BLaER1 (cell line): ENCODE measurements around the gene VPS37C.
A peak's percentile ranks its signal among the peaks of the same experiment; 100 is the strongest.

Source experiments
- H3K27ac ChIP-seq: shearing (Covaris generic); formaldehyde crosslinking; 2 replicates; pipeline ENCODE4 v1.8.1; 2022
- H3K27me3 ChIP-seq: shearing (Covaris generic); formaldehyde crosslinking; 2 replicates; pipeline ENCODE4 v1.8.1; 2022
- H3K36me3 ChIP-seq: shearing (Covaris generic); formaldehyde crosslinking; 2 replicates; pipeline ENCODE4 v1.8.1; 2022
- H3K4me1 ChIP-seq: shearing (Covaris generic); formaldehyde crosslinking; 2 replicates; pipeline ENCODE4 v1.8.1; 2022
- H3K4me2 ChIP-seq: shearing (Covaris generic); formaldehyde crosslinking; 2 replicates; pipeline ENCODE4 v1.8.1; 2022
- H3K4me3 ChIP-seq: shearing (Covaris generic); formaldehyde crosslinking; 2 replicates; pipeline ENCODE4 v1.8.1; 2022
- H3K9ac ChIP-seq: shearing (Covaris generic); formaldehyde crosslinking; 2 replicates; pipeline ENCODE4 v1.8.1; 2022
- H3K9me3 ChIP-seq: shearing (Covaris generic); formaldehyde crosslinking; 2 replicates; pipeline ENCODE4 v1.8.1; 2022
- H4K20me1 ChIP-seq: shearing (Covaris generic); formaldehyde crosslinking; 2 replicates; pipeline ENCODE4 v1.8.1; 2022
- Cebpa-rat ChIP-seq: shearing (Covaris generic); IDR thresholded peaks from 2 replicates; pipeline ENCODE4 v1.8.1; 2022

Gene VPS37C

DNA sequence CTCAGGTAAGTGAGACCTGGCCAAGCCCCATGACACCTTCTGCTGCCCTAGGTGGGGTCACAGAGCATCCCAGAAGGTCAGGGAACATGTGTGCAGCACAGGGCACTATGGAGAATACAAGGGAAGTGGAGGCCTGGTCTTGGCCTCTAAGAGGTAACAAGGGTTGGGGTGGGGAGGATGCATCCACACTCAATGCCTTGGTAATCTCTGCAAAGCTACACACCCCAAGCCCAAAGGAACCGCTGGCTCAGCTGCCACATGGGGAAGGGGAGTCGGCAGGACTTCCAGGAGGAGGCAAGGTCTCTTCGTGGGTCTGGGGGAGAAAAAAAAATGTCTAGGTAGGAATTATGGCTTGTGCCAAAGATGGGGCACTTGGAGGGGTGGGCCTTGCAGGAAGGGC, 41.7 kb downstream of the VPS37C start:
- no peaks in the 10 kb centered on the region for H3K36me3 ChIP-seq
- H3K9ac ChIP-seq, result no peak overlapping the region
- no peak overlapping the region for H3K4me2 ChIP-seq
- H3K27ac ChIP-seq, result no peak overlapping the region
- H4K20me1 ChIP-seq, result no peaks in the 10 kb centered on the region
- no peaks in the 10 kb centered on the region for H3K9me3 ChIP-seq
- peaks cover 33% of the 10 kb centered on the region for H3K4me1 ChIP-seq
- TF ChIP-seq Cebpa-rat, result no peak
- no peaks in the 10 kb centered on the region for H3K27me3 ChIP-seq
- no peak overlapping the region for H3K4me3 ChIP-seq

DNA sequence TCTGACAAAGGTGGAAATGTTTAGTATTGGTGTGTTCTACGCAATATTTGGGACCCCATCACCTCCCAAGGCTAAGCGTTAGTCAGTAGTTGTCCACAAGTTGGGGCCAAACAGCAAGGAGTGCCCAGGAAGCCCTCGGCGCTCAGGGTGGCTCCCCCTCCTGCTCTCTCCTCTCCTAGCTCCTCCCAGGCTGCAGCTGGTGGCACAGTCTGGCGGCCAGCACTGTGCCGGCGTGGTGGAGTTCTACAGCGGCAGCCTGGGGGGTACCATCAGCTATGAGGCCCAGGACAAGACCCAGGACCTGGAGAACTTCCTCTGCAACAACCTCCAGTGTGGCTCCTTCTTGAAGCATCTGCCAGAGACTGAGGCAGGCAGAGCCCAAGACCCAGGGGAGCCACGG, 42.2 kb downstream of the VPS37C start:
- no peaks in the 10 kb centered on the region for H3K36me3 ChIP-seq
- H3K27ac ChIP-seq, result no peak overlapping the region
- no peak for TF ChIP-seq Cebpa-rat
- no peaks in the 10 kb centered on the region for H4K20me1 ChIP-seq
- H3K9me3 ChIP-seq, result no peaks in the 10 kb centered on the region
- no peak overlapping the region for H3K4me2 ChIP-seq
- no peak overlapping the region for H3K4me3 ChIP-seq
- no peaks in the 10 kb centered on the region for H3K27me3 ChIP-seq
- peaks cover 29% of the 10 kb centered on the region for H3K4me1 ChIP-seq
- H3K9ac ChIP-seq, result no peak overlapping the region

GRCh38 chr11:61118406-61118805, 42.8 kb downstream of the VPS37C start:
- no peaks in the 10 kb centered on the region for H3K27me3 ChIP-seq
- H4K20me1 ChIP-seq, result no peaks in the 10 kb centered on the region
- H3K4me1 ChIP-seq, result peaks cover 24% of the 10 kb centered on the region
- H3K4me3 ChIP-seq, result no peak overlapping the region
- TF ChIP-seq Cebpa-rat, result no peak
- no peak overlapping the region for H3K4me2 ChIP-seq
- H3K36me3 ChIP-seq, result no peaks in the 10 kb centered on the region
- H3K9ac ChIP-seq, result no peak overlapping the region
- H3K27ac ChIP-seq, result no peak overlapping the region
- no peaks in the 10 kb centered on the region for H3K9me3 ChIP-seq

DNA sequence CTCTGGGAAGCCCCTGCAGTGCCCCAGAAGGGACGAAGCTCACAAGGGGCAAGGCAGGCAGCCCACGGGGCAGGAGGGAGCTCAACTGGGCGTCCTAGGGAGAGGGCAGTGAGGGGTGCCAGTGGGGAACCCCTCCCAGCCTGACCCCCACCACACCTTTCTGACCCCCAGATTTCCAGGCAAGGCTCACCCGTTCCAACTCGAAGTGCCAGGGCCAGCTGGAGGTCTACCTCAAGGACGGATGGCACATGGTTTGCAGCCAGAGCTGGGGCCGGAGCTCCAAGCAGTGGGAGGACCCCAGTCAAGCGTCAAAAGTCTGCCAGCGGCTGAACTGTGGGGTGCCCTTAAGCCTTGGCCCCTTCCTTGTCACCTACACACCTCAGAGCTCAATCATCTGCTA, 43.2 kb downstream of the VPS37C start:
- Histone ChIP-seq H3K9me3 (no peaks in the 10 kb centered on the region), H3K27me3 (no peaks in the 10 kb centered on the region), H3K4me3 (no peak overlapping the region), H3K4me2 (no peak overlapping the region), H3K36me3 (no peaks in the 10 kb centered on the region), H3K27ac (no peak overlapping the region), H3K4me1 (peaks cover 24% of the 10 kb centered on the region), H4K20me1 (no peaks in the 10 kb centered on the region), H3K9ac (no peak overlapping the region)
- TF ChIP-seq Cebpa-rat, result no peak

DNA sequence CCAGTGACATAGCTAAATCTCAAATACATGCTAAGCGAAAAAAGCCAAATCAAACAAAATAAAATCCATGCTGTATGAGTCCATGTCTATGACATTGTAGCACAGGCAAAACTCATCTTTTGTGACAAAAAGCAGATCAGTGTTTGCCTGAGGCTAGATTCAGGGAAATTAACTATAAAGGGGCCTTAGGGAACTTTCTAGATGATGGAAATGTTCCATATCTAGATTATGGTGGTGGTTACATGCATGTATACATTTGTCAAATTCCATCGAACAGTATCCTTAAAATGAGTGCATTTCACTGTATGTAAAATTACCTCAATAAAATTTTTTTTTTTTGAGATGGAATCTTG, 44.1 kb downstream of the VPS37C start:
- no peak overlapping the region for H3K9ac ChIP-seq
- H4K20me1 ChIP-seq, result no peaks in the 10 kb centered on the region
- H3K4me2 ChIP-seq, result no peak overlapping the region
- H3K27me3 ChIP-seq, result no peaks in the 10 kb centered on the region
- no peak for TF ChIP-seq Cebpa-rat
- no peaks in the 10 kb centered on the region for H3K9me3 ChIP-seq
- no peak overlapping the region for H3K27ac ChIP-seq
- H3K4me3 ChIP-seq, result no peak overlapping the region
- no peaks in the 10 kb centered on the region for H3K36me3 ChIP-seq
- peaks cover 24% of the 10 kb centered on the region for H3K4me1 ChIP-seq

- H4K20me1 ChIP-seq, result no peaks in the 10 kb centered on the region
- no peak overlapping the region for H3K4me2 ChIP-seq
- H3K9ac ChIP-seq, result no peak overlapping the region
- no peaks in the 10 kb centered on the region for H3K27me3 ChIP-seq
- no peak overlapping the region for H3K27ac ChIP-seq
- H3K4me3 ChIP-seq, result no peak overlapping the region
- peaks cover 30% of the 10 kb centered on the region for H3K4me1 ChIP-seq
- TF ChIP-seq Cebpa-rat, result no peak
- H3K36me3 ChIP-seq, result no peaks in the 10 kb centered on the region
- no peaks in the 10 kb centered on the region for H3K9me3 ChIP-seq
Measured at GRCh38 chr11:61116426-61117167, 44.6 kb downstream of the VPS37C start.

DNA sequence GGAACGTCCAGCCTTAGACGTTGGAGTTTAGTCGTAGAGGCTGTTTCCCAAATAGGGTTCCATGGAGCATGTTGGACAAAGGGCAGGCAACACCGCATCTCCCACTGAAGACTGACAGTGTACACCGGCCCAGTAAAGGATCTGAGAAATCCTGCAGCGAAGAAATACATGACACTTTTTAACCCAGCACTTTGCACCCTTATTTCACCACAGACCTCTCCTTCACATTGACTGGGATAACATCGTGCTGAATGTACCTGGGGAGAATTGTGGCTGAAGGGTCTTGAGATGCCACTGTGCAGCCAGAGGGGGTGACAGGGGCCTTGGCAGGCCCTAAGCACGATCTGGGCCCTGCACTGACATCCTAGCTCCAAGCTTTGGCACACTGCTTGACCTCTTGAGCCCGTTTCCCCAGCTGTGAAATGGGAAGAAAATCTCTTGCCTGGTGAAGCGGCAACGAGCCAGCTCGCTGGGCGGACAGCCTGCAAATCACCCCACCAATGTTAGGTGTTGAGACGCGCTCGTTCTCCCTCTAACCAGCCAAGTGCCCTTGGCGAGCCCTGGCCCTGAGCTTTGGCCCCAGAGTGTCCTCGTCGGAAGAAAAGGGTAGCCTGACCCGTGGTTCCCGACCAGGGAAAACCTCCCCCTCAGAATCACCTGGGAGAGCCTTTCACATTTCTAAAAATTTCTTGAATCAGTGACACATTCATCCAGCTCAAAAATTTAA, 45.6 kb downstream of the VPS37C start:
- TF ChIP-seq Cebpa-rat, result no peak
- H3K27me3 ChIP-seq, result no peaks in the 10 kb centered on the region
- no peak overlapping the region for H3K4me2 ChIP-seq
- no peaks in the 10 kb centered on the region for H4K20me1 ChIP-seq
- H3K36me3 ChIP-seq, result no peaks in the 10 kb centered on the region
- no peaks in the 10 kb centered on the region for H3K9me3 ChIP-seq
- no peak overlapping the region for H3K9ac ChIP-seq
- no peak overlapping the region for H3K27ac ChIP-seq
- no peak overlapping the region for H3K4me3 ChIP-seq
- peaks cover 23% of the 10 kb centered on the region for H3K4me1 ChIP-seq

DNA sequence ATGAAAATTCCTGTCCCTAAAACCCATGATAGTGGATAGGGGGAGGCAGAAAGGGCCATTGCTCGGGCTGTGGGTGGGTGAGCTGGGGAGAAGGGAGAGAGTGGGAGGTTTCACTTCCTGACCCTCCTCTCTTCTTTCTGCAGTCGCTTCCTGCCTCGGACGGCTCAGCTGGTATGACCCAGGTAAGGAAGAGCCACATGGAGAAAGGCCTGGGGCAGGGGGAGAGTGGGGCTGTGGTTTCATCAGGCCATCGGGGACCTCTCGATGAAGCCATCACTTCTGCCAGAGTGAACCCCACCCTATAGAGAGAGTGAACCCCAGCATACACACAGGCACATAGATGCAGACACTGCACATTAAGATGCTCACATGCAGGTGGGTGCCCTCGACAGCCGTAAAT, 46.3 kb downstream of the VPS37C start:
- peak overlapping the region; percentile 31; the same call in 1 of the 2 replicates for H3K4me2 ChIP-seq
- H3K4me3 ChIP-seq, result no peak overlapping the region
- TF ChIP-seq Cebpa-rat, result no peak
- H3K27me3 ChIP-seq, result no peaks in the 10 kb centered on the region
- H3K9me3 ChIP-seq, result no peaks in the 10 kb centered on the region
- no peaks in the 10 kb centered on the region for H4K20me1 ChIP-seq
- peaks cover 19% of the 10 kb centered on the region for H3K4me1 ChIP-seq
- no peak overlapping the region for H3K27ac ChIP-seq
- no peaks in the 10 kb centered on the region for H3K36me3 ChIP-seq
- no peak overlapping the region for H3K9ac ChIP-seq

DNA sequence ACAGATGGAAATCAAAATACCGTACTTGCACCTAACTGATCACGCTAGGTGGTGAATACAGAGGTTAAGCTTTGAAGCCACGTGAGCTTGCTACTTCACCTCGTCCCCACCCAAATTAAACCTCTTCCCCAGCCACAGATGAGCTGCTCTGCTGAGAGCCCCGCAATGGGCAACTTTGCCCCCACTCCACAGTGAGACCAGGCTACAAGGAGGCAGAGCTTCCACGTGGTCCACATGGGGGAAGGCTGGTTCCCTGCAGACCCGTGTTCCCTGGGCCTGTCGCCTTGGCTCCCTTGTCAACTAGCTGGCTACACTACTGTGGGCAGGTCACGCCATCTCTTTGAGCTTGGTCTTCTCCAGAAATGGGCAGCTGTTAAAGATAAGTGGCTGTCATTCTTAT, 48.0 kb downstream of the VPS37C start:
- TF ChIP-seq Cebpa-rat, result no peak
- H3K27me3 ChIP-seq, result no peaks in the 10 kb centered on the region
- H3K9ac ChIP-seq, result no peak overlapping the region
- H3K9me3 ChIP-seq, result no peaks in the 10 kb centered on the region
- H3K4me3 ChIP-seq, result no peak overlapping the region
- no peak overlapping the region for H3K27ac ChIP-seq
- H3K4me1 ChIP-seq, result peaks cover 22% of the 10 kb centered on the region
- no peaks in the 10 kb centered on the region for H3K36me3 ChIP-seq
- no peaks in the 10 kb centered on the region for H4K20me1 ChIP-seq
- H3K4me2 ChIP-seq, result no peak overlapping the region

- no peak for TF ChIP-seq Cebpa-rat
- Histone ChIP-seq H3K4me3 (no peak overlapping the region), H4K20me1 (no peaks in the 10 kb centered on the region), H3K9ac (no peak overlapping the region), H3K27me3 (no peaks in the 10 kb centered on the region), H3K36me3 (no peaks in the 10 kb centered on the region), H3K9me3 (no peaks in the 10 kb centered on the region), H3K27ac (no peak overlapping the region), H3K4me2 (no peak overlapping the region), H3K4me1 (peaks cover 22% of the 10 kb centered on the region)
Measured at GRCh38 chr11:61112575-61112974, 48.7 kb downstream of the VPS37C start.
